ENCODE results near the gene EYS.

GRCh38 chr6:63805808-63806572 lies 1901.0 kb downstream of the EYS start:
- TF ChIP-seq USF2 (IDR thresholded peaks at IDR 0.05) (no peak), POLR2A (IDR thresholded peaks at IDR 0.05; ENCODE audit: low read length) (no peak)

All from A549 (cell line).